Endothelial cell of umbilical vein (primary cell): Measurements from ENCODE around the gene PBX3. TPM values are rescaled to one million over a fixed set of nuclear protein-coding genes. Genes with fewer than 3 reads are reported as not detected.

Source experiments
- BruUV-seq: library from RNA; stranded (reverse); fragments of 400-500 nt; replicated peaks from 2 replicates; lab custom pipeline; 2021; lab: Mats Ljungman, UMichigan
- CTCF ChIA-PET: fragments of 300-600, 350-600 bp; sonication (Branson Sonifier 250); formaldehyde crosslinking; loops from one replicate; lab custom pipeline; 2021; ENCODE audit warnings: antibody characterized with exemption, inconsistent platforms; lab: Charles Lee
- POLR2A ChIA-PET: fragments of 300-600, 350-600 bp; sonication (Branson Sonifier 250); formaldehyde crosslinking; loops from one replicate; lab custom pipeline; 2021; ENCODE audit warnings: antibody characterized with exemption, inconsistent platforms; lab: Charles Lee
- DNase-seq: peaks from one replicate; pipeline ENCODE4 v3.0.0-alpha.2; 2011; ENCODE audit warnings: low read depth, low spot score
- FAIRE-seq: peaks from 2 replicates; lab custom pipeline; 2011; peaks lifted over from hg19 to GRCh38; lab: Jason Lieb, UNC
- H2AFZ ChIP-seq: 2 replicates; pipeline ENCODE4 v1.6.0; 2012; ENCODE audit warnings: low read depth, low read length, control low read depth, inconsistent platforms
- H3K27ac ChIP-seq: 2 replicates; pipeline ENCODE4 v1.5.1; 2011; ENCODE audit warnings: low read depth, mild to moderate bottlenecking, control low read depth, low read length, moderate library complexity; ENCODE audit not compliant: insufficient read depth
- H3K27me3 ChIP-seq, 2 experiments: 2 replicates each; pipeline versions ENCODE4 v1.6.0 to v1.6.1; 2011; ENCODE audit warnings: low read length in 2 of 2, mixed read lengths in 1 of 2; ENCODE audit not compliant: control insufficient read depth in 2 of 2, insufficient read depth in 2 of 2
- H3K36me3 ChIP-seq, 2 experiments: 2 replicates in 1 of 2; 3 replicates in 1 of 2; pipeline ENCODE4 v1.5.1; 2011; ENCODE audit warnings: low read length in 2 of 2, mild to moderate bottlenecking in 1 of 2, moderate library complexity in 1 of 2; ENCODE audit not compliant: control insufficient read depth in 2 of 2, insufficient read depth in 2 of 2; ENCODE audit errors: extremely low read depth in 1 of 2
- H3K4me1 ChIP-seq: 3 replicates; pipeline ENCODE4 v1.5.1; 2011; ENCODE audit warnings: mild to moderate bottlenecking, low read length; ENCODE audit not compliant: control insufficient read depth, insufficient read depth; ENCODE audit errors: extremely low read depth
- H3K4me2 ChIP-seq: 2 replicates; pipeline ENCODE4 v1.6.1; 2011; ENCODE audit warnings: low read length, control low read depth, mixed read lengths; ENCODE audit not compliant: insufficient read depth
- H3K4me3 ChIP-seq, 3 experiments: fragments of 200-600 bp in 1 of 3; sonication (generic), shearing (Covaris generic) in 1 of 3; replicated peaks in 1 of 3; 2 replicates each; pipeline ENCODE4 v1.5.1; 2011 to 2016; ENCODE audit warnings: control low read depth in 3 of 3, low read length in 3 of 3, mild to moderate bottlenecking in 2 of 3, inconsistent platforms in 1 of 3, low read depth in 1 of 3, moderate library complexity in 1 of 3; ENCODE audit not compliant: insufficient read depth in 1 of 3
- H3K79me2 ChIP-seq: 2 replicates; pipeline ENCODE4 v1.6.0; 2012; ENCODE audit warnings: low read length, inconsistent platforms; ENCODE audit not compliant: control insufficient read depth, insufficient read depth
- H3K9ac ChIP-seq: replicated peaks from 2 replicates; pipeline ENCODE3; 2011; ENCODE audit warnings: low read length, control low read depth; ENCODE audit not compliant: insufficient read depth; ENCODE audit errors: extremely low read depth
- H3K9me1 ChIP-seq: replicated peaks from 3 replicates; pipeline ENCODE4 v1.6.0; 2011; ENCODE audit warnings: mild to moderate bottlenecking, low read length; ENCODE audit not compliant: control insufficient read depth, insufficient read depth; ENCODE audit errors: extremely low read depth
- H3K9me3 ChIP-seq: replicated peaks from 2 replicates; pipeline ENCODE4 v1.5.1; 2012; ENCODE audit warnings: low read length, inconsistent platforms; ENCODE audit not compliant: control insufficient read depth, insufficient read depth
- H4K20me1 ChIP-seq: replicated peaks from 2 replicates; pipeline ENCODE3; 2011; ENCODE audit warnings: mild to moderate bottlenecking, low read length; ENCODE audit not compliant: control insufficient read depth, insufficient read depth; ENCODE audit errors: extremely low read depth
- EZH2 ChIP-seq: IDR thresholded peaks from 2 replicates; pipeline ENCODE4 v1.6.1; 2012; ENCODE audit warnings: borderline replicate concordance, low read depth, mild to moderate bottlenecking, moderate library complexity, low read length, inconsistent platforms; ENCODE audit not compliant: severe bottlenecking
- FOS ChIP-seq: IDR thresholded peaks from 2 replicates; pipeline ENCODE4 v1.6.1; 2011; ENCODE audit warnings: mild to moderate bottlenecking, low read length, moderate library complexity, borderline replicate concordance; ENCODE audit not compliant: insufficient read depth
- GATA2 ChIP-seq: IDR thresholded peaks from 2 replicates; pipeline ENCODE4 v1.7.0; 2011; ENCODE audit warnings: low read depth, mild to moderate bottlenecking, moderate library complexity, mixed read lengths, low read length; ENCODE audit not compliant: insufficient read length, insufficient read depth
- JUN ChIP-seq: IDR thresholded peaks from 2 replicates; pipeline ENCODE4 v1.6.1; 2011; ENCODE audit warnings: borderline replicate concordance, low read depth; ENCODE audit not compliant: insufficient read length, insufficient read depth
- MYC ChIP-seq: IDR thresholded peaks from one replicate; pipeline ENCODE4 v1.6.1; 2011; ENCODE audit warnings: mild to moderate bottlenecking, low read depth, low read length
- POLR2A ChIP-seq: IDR thresholded peaks from 2 replicates; pipeline ENCODE4 v1.6.1; 2012; ENCODE audit warnings: low read depth, mild to moderate bottlenecking, control low read depth, low read length
- POLR2AphosphoS5 ChIP-seq: IDR thresholded peaks from 2 replicates; pipeline ENCODE4 v1.6.1; 2012; ENCODE audit warnings: low read depth, mild to moderate bottlenecking, control low read depth, low read length, moderate library complexity; ENCODE audit not compliant: insufficient read depth
- dilution Hi-C: fragments of 300-500 bp; cut with MboI; formaldehyde crosslinking; loops from one replicate; pipeline ENCODE4 v1.15.0; 2019; ENCODE audit warnings: low sequenced_read_pairs; ENCODE audit not compliant: extremely low pct_ligation_motif_present
- intact Hi-C: fragments of 100-400 bp; cut with micrococcal nuclease; formaldehyde crosslinking; loops from one replicate; pipeline ENCODE4 v1.10.0; 2022
- polyA plus RNA-seq, 4 experiments: library from polyadenylated mRNA; depleted of rRNA in 3 of 4; stranded (reverse) in 3 of 4; unstranded in 1 of 4; fragments of >200 nt; gene quantifications; 2 replicates each; pipeline versions ENCODE4 v1.2.1 to v1.2.3, GENCODE V29; 2011 to 2012; ENCODE audit warnings: missing spikeins in 1 of 4
- total RNA-seq: library from RNA; stranded (reverse); gene quantifications from 2 replicates; pipeline ENCODE4 v1.2.3, GENCODE V29; 2021
- TF ChIP-seq, protein P1 (sequence below), 2 donors: IDR thresholded peaks; 1 replicate in 1 of 2; 2 replicates in 1 of 2; pipeline ENCODE4 v1.5.1; 2011; ENCODE audit warnings: low read length in 2 of 2, mild to moderate bottlenecking in 2 of 2, moderate library complexity in 2 of 2, control low read depth in 1 of 2, inconsistent platforms in 1 of 2, low read depth in 1 of 2; ENCODE audit not compliant: insufficient read depth in 1 of 2; ENCODE audit errors: extremely low read depth in 1 of 2
- TF ChIP-seq, protein P2 (sequence below): IDR thresholded peaks from 2 replicates; pipeline ENCODE4 v1.6.1; 2011; ENCODE audit not compliant: insufficient read depth, insufficient read length

The PBX3 gene
- total and polyA plus RNA-seq, 2 donors (not counting 3 experiments of a cell fraction or from before 2014, with no cell fraction given), result 18.8 to 42.0 TPM

DNA sequence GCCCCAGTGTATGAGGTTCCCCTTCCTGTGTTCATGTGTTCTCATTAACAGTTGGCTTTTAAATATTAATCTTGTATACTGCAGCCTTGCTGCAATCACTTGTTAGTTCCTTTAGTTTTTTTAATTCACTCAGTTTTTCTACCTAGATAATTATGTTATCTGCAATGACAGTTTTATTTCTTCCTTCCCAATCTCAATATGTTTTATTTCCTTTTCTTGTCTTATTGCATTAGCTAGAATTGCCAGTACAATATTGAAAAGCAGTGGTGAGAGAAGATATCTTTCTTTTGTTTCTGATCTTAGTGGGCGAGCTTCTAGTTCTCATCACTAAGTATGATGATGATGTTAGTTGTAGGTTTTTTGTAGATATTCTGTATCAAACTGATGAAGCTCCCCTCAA is 232.2 kb downstream of the PBX3 start:
- FAIRE-seq, result no peak
- DNase-seq, result no peak
- TF ChIP-seq GATA2, result no peak
- no peak for TF ChIP-seq POLR2AphosphoS5
- TF ChIP-seq MYC, result no peak
- TF ChIP-seq, protein P1, sequence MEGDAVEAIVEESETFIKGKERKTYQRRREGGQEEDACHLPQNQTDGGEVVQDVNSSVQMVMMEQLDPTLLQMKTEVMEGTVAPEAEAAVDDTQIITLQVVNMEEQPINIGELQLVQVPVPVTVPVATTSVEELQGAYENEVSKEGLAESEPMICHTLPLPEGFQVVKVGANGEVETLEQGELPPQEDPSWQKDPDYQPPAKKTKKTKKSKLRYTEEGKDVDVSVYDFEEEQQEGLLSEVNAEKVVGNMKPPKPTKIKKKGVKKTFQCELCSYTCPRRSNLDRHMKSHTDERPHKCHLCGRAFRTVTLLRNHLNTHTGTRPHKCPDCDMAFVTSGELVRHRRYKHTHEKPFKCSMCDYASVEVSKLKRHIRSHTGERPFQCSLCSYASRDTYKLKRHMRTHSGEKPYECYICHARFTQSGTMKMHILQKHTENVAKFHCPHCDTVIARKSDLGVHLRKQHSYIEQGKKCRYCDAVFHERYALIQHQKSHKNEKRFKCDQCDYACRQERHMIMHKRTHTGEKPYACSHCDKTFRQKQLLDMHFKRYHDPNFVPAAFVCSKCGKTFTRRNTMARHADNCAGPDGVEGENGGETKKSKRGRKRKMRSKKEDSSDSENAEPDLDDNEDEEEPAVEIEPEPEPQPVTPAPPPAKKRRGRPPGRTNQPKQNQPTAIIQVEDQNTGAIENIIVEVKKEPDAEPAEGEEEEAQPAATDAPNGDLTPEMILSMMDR (IDR thresholded peaks at IDR 0.05; ENCODE audit: extremely low read depth in 1 of 2, insufficient read depth in 1 of 2, low read depth in 1 of 2, low read length in 2 of 2), result no peak
- TF ChIP-seq, protein P2, sequence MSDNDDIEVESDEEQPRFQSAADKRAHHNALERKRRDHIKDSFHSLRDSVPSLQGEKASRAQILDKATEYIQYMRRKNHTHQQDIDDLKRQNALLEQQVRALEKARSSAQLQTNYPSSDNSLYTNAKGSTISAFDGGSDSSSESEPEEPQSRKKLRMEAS, result no peak
- TF ChIP-seq FOS, result no peak
- TF ChIP-seq POLR2A, result no peak
- no peak for TF ChIP-seq EZH2
- no peak for TF ChIP-seq JUN
- H2AFZ ChIP-seq, result no peak overlapping the region
- POLR2A ChIA-PET, result no interaction called here
- BruUV-seq, result no TSS peak
- no peaks in the 10 kb centered on the region for H3K4me1 ChIP-seq
- no peak overlapping the region for H3K27ac ChIP-seq
- no peak overlapping the region for H3K9ac ChIP-seq
- H3K9me1 ChIP-seq, result no peaks in the 10 kb centered on the region
- H3K9me3 ChIP-seq, result no peaks in the 10 kb centered on the region
- H3K4me2 ChIP-seq, result no peak overlapping the region
- H4K20me1 ChIP-seq, result no peaks in the 10 kb centered on the region
- H3K79me2 ChIP-seq, result no peaks in the 10 kb centered on the region
- dilution Hi-C loops (no loop called here), intact Hi-C loops (no loop called here)
- no peaks in the 10 kb centered on the region for H3K36me3 ChIP-seq
- H3K27me3 ChIP-seq, result peaks cover 4 to 5% of the 10 kb centered on the region in 2 experiments
- CTCF ChIA-PET, result no interaction called here
- H3K4me3 ChIP-seq, result no peak overlapping the region
